Measurements from ENCODE around the gene RSPO1.

The RSPO1 gene

DNA sequence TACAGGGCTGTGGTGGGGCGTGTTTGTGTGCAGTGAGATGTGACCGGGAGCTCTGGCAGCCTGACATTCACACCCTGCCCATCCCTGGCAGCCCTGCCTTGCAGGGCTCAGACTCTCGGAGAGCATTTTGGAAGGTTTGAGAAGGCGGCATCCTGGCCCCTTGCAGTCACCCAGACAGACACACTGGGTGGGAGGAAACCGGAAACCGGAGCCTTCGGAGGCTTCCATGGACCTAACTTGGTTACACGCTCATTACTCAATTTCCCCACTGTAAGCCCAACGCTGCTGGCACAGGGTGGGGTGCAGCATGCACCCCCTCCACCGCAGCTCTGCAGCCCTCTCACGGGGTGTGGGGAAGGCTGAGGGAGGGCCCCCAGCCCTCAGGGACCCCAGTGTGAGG lies 22.2 kb upstream of the RSPO1 start:
- DNase-seq (ENCODE audit: low read depth) = no peak

DNA sequence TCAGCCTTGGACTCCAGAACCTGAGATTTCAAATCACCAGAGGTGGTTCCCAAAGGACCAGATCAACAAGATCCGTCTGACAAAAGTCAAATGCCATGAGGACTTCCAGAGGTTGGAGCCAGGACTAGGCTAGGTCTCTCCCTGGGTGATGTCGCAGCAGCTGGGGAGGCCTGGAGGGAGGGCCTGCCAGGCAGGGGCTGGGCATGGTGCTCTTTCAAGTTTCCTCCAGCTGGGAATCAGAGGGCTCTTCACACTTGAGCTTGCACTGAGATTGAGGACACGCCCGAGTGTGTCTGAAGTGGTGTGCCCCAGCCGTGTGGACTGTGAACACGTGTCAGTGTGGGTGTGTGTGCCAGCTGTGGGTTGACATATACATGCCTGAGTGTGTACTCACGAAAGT lies 21.3 kb upstream of the RSPO1 start:
- DNase-seq (ENCODE audit: low read depth) = no peak

DNA sequence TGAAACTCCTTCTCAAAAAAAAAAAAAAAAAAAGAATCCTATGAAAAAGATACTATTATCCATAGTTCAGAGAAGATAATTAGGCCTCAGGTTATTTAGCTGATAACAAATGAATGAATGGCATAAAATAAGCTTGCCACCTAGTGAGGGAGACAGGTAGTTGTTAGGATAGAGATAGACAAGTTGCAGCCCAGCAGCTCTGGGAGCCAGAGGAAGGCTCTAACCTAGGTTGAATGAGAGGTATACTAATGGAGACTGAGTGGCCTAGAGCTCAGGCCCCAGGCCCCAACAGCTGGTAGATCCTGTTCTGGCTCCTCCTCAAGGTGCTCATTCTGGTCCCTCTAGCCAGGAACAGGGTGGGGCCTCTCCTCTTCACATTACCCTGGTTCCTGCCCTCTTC lies 20.6 kb upstream of the RSPO1 start:
- DNase-seq (ENCODE audit: low read depth) = no peak

DNA sequence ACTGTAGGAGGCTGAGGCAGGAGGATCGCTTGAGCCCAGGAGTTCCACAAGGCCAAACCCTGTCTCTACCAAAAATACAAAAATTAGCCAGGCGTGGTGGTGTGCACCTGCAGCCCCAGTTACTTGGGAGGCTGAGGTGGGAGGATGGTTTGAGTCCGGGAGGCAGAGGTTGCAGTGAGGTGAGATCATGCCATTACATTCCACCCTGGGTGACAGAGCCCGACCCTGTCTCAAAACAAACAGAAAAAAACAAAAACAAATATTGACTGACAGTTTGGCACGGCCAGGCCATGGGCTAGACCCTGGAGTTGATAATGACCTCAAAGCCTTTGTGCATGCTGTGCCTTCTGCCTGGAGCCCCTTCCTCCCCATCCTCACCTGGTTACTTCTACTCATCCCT lies 19.2 kb upstream of the RSPO1 start:
- no peak for DNase-seq (ENCODE audit: low read depth)

DNA sequence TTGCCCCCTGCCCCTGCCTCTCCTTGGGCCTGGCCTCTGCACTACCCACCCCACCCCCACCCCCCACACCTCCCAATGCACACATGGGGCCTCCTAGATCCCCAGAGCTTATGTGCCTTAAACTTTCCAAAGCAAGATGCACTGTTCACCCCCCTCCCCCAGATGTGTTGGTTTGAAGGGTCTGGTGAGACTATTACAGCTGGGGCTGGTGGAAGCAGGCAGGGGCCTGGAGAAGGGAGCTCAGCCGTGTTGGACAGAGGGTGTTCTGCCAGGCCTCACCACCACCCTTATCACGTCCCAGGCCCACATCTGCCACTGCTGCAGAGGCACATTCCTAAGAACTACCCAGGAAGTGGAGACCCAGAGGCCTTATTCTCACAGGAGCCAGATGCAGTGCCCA lies 18.3 kb upstream of the RSPO1 start:
- DNase-seq (ENCODE audit: low read depth) = no peak

DNA sequence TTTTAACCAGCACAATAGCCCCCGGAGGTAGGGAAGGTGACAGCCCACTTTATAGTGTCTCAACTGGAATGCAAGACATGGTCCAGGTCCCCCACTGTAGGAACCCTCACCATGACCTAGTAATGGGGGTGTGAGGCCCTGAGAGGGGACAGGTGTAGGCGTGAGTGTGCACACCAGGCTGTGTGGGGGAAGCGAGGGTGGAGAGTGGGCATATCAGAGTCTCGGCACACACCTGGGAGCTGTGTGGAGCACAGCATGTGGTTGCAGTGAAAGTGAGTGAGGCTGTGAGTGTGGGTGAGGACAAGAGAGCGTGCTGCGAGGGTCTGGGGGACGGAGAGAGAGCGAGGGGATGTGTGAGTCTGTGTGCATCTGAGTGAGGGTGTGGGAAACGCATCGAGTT lies 17.1 kb upstream of the RSPO1 start:
- no peak for DNase-seq (ENCODE audit: low read depth)

DNA sequence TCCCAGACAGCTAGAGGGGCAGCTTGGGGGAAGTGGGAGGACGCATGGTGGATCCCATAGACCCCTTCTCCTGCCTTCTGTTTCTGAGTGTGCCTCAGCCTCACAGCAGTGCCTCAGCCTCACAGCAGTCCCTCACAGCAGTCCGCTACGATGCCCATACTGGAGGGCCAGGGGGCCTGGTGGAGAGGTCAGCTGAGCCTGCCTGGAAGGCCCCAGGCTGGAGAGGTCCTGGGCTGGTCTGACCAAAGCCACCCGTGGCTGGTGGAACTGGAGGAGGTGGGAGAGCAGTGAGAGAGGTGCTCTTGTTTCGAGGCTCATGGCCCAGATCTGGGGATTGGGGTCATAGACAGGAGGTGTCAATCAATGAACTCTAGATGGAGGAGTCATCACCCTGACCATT lies 16.0 kb upstream of the RSPO1 start:
- no peak for DNase-seq (ENCODE audit: low read depth)

DNA sequence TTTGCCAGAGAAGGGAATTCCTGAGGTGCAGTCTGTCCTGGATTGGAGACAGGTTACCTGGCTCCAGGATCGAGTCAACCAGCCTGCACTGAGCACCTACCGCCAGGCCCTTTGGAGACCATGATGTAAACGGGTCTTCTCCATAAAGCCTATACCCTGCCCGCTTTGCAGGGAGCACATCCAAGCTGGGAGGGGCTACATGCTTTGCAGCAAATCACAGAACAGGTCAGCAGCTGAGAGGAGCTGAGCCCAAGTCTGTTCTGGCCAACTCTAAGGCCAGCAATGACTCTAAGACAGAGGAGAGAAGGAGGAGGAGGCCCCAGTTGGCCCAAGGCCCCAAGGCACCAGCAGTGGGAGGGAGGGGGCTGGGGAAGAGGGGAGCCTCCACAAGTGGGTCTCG lies 15.5 kb upstream of the RSPO1 start:
- DNase-seq (ENCODE audit: low read depth) = no peak

DNA sequence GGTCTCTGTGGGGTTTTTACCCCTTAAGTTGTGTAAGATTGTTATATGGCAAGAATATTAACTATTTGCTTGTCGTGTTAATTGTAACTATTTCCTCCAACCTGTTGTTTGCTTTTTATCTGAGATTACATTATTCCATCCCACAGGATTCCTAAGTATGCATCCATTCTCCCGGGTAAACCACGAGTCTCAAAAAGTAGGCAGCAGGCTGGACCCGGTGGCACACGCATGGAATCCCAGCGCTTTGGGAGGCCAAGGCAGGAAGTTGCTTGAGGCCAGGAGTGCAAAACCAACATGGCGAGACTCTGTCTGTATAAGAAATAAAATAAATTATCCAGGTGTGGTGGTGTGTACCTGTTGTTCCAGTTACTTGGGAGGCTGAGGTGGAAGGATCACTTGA lies 12.6 kb upstream of the RSPO1 start:
- no peak for DNase-seq (ENCODE audit: low read depth)

DNA sequence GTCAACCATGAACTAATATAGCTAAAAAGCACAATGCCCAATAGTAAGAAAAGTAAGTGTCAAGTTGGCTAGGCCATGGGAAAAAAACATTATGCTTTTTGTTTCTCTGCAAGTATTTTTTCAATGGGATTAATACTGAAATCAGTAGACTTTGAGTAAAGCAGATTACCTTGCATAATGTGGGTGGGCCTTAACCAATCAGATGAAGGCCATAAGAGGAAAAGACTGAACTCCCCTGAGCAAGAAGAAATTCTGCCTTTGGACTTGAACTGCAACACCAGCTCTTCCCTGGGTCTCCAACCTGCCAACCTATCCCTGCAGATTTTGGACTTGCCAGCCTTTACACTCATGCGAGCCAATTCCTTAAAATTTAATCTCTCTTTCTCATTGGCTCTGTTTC lies 6.4 kb upstream of the RSPO1 start:
- DNase-seq (ENCODE audit: low read depth) = no peak

DNA sequence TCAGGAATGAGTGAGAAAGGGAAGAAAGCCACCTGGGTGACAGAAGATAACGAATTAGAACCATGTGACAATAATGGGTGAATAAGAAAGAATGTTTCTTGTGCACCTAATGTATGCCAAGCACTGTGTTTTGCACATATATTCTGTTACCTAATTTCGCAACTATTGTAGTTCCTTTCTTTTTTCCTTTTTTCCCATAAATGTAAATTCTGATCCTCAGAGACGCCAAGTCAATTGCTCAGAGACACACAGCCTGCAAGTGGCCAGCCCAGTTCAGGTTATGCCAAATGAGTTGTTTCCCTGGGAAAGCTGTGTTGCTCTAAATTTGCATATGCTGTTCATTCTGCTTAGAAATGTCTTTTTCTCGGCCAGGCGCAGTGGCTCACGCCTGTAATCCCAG lies 1.7 kb upstream of the RSPO1 start:
- no peak for DNase-seq (ENCODE audit: low read depth)

DNA sequence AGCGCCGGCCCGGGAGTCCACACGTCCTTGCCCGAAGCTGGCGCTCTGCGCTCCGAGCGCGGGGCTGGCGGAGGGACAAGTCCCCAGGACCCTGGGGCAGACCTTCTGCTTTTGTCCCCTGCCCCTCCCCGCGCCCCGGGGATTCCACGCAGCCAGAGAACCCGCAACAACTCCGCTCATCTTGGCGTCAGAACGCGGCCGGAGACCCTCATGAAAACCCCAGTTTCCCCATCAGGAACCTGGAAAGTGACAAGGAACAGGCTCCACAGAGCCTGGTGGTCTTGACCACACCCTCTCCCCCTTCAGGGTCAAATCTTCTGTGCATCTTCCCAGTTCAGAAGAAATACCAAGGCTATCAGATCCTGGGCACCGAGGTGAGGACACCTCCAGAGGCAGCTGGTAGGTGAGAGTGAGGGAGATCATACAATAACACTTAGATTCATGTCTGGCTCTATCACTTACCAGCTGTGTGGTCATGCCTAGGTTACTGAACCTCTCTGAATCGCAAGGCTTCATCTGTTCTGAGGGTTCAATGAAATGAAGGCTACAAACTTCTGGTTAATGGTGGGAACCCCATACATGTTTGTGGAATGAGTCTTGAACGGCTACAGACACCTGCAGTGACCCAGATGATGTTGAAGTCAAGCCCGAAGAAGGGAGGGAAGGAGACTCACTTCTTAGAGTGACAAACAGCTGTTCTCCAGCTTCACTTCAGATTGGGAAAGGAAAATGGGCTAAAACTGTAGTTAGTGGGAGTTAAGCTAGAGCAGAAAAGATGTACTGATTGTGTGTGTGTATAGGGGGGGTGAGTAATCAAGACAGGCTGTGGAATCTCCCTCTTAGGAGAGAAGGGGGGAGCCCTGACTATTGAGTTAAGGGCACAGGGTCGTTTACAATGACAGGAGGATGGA lies 555 bp upstream of the RSPO1 start:
- no peak for DNase-seq (ENCODE audit: low read depth)

DNA sequence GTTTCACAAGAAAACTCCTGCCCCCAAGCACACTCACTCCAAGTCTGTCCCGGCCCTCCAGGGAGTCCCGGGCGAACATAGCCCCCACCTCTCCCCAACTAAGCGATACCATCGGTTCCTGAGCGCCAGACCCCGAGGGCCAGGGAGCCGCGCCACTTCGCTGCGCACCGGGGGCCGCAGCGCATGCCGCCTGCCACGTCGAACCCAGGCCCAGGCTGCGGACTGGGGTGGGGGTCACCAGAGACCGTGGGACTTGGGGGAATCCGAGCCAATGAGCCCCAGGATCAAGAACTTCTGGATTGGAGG lies 801 bp downstream of the RSPO1 start:
- DNase-seq (ENCODE audit: low read depth) = no peak

DNA sequence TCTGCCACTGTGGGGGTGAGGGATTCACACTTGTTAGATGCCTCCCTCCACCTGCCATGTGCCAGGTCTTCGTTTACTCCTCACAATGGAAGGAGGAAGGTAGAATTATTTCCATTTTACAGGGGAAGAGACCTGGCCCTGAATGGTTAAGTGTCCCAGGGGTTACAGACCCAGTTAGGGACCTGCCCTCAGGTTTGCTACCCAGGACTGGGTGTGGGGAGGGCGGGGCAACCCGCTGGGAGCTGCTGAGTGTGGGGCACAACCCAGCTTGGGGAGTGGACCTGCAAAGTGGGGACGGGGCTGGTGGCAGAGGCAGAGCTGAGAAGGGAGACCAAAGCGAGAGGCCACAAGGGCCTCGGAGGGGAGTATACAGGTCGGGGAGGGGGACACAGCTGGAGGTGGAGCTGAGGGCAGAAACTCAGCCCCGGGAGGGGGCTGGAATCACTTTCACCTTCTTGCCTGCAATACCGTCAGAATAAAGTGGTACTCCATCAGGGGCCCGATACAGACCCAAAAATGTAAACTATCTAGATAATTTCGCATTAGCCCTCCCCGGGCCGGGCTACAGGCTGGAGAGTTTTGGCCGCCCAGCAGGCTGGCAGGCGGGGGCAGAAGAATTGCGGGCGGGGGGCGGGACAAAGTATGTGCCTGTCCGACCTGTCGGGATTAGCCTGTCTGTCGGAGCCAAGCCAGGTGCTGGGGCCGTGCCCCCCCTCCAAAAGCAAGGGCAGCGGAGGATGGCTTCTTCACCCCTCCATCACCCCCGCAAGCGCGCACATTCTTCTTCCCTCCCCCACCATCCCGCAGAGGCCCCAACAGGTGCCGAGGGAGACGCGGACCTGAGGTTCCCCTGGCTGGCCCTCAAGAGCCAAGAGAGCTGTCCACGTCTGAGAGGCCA lies 1.4 kb downstream of the RSPO1 start:
- DNase-seq (ENCODE audit: low read depth) = no peak

DNA sequence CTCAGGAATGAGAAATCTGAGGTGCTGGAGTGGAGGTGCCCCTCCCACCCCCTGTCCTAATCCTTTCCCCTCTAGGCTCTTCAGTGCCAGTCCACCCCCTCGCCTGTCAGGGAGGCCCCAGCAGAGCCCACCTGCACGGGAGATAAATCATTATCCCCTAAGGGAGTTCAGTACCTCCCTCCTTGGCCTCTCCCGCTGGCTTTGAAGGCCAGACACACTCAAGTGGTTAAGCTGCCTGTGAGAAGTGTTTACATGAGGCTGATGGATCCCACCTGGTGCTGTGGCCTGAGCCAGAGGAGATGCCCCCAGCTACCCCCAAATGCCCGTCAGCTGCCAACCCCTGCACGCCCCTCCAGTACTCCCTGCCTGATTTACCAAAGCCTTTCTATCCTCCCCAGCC lies 3.7 kb downstream of the RSPO1 start:
- no peak for DNase-seq (ENCODE audit: low read depth)

DNA sequence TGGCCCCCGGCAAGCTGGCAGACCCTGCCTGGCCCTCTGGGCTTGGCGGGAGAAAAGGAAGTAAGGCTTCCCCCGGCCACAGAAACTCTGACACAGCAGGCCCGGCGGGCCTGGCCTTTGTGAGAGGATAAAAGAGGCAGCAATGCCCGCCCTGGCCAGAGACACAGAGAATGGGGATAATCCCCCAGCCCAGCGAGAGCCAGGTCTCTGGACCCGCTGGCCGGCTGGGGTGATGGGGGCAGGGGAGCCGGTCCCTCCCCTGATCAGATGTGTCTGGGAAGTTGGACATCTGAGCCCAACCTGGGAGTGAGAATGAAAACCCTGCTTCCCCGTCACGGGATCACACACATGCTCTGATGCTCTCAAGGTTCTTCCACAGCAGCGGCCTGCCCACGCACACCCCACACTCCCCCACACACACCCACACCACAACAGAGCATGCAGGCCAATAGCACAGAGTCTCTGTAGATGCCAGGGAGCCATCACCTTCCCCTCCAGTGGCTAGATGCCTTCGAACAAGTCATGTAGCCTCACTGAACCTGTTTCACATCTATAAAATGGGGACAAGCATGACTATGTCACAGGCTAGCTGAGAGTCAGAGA lies 4.2 kb downstream of the RSPO1 start:
- no peak for DNase-seq (ENCODE audit: low read depth)

DNA sequence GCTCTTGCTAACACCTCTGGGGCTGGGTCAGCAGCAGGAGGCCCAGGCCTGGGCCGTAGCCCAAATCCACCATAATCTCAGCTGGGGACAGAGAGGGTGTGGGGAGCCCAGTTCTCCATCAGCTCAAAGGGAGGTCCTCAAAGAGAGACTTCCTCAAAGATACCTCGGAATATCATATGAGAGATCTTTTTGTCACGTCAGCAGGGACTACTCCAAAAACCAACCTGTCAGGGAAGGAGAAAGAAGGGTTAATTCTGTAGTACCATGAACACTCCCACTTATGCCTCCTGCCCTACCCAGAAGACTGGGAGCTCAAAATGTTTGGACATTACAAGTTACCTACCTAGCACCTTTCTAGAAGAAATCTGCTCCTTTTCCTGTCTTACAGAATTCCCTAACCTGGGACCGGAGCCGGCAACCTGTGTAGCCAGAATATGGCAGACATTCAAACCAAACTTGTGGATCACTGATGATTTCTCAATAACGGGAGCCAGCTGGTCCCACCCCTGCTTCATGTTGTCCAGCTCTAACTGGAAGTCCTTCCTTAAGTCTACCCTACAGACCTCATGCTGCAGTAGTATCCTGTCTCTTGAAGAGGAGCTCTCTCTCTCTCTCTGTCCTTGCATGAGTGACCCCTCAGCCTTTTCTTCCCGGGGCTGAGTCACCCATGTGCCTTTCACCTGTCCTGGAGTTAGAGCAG lies 4.8 kb downstream of the RSPO1 start:
- no peak for DNase-seq (ENCODE audit: low read depth)

DNA sequence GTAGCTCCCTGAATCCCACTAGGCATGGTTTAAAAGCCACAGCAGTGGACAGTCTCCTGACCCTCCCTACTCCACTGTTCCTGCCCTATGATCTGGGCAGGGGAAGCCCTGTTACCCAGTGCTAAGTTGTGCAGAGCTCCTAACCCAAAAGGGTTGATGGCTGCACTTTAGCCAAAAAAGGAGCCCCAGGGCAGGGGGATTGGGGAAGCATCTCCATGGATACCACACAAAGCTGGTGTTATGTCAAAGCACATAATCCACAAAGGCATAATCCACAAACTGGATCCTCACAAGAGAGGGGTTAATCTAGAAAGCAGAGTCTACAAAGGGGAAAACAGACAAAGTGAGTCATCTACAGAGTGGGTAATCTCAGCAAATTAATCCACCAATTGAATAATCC lies 5.7 kb downstream of the RSPO1 start:
- no peak for DNase-seq (ENCODE audit: low read depth)

DNA sequence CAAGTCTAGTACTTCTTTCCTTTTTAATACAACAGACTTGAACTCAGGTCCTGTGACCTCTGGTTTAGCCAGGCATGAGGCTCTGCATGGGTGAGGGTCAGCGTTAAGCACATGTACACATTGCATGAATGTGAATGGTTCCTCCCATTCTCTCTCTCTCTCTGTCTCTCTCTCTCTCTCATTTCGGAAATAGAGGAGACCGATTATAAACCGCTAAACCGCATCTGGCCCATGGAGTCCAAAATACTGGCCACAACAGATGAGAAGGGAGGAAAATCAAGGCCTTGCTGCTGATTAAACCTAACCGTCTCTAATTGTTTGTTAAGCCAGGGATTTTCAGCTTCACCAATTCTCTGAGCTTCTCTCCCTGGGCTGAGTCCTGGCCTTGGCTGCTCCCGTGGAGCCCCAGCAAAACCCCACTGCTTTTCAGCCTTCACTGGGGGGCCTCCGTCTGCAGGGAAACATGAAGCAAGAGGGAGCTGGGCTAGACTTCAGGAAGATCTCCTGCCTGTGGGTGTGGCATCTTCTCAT lies 6.6 kb downstream of the RSPO1 start:
- DNase-seq (ENCODE audit: low read depth) = no peak

DNA sequence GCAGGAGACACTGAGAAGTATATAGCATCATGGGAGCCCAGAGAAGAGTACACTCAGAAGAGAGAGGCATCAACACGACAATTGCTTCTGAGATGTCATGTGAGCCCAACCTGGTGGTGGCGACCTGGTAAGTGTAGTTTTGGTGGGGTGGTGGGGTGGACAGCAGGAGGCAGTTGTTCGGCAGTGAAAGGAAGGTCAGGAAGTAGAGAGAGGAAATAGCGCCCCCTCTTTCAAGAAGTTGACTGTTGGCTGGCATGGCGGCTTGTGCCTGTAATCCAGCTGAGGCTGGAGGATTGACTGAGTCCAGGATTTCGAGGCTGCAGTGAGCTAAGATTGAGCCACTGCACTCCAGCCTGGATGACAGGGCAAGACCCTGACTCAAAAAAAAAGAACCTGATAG lies 12.6 kb downstream of the RSPO1 start:
- no peak for DNase-seq (ENCODE audit: low read depth)

DNA sequence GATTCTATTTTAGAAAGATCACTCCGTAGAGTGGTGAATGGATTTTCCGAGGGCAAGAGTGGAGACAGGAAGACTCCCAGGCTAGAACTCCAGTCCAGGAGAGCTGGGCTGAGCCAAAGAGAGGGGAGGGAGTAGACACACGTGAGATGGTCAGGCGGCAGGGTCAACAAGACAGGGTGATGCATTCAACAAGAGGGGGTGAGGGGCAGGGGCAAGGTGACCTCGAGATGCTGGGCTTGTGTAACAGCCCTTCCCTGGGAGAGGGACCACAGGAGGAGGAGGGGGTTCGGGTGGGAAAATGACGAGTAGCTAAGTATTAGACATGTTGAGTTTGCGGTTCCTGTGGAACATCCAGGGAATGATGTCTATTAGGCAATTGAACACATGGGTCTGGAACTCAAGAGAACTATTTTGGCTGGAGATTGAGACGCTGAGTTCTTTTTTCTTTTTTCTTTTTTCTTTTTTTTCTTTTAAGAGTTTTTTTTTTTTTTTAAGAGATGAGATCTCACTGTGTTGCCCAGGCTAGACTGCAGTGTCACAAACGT lies 13.3 kb downstream of the RSPO1 start:
- DNase-seq (ENCODE audit: low read depth) = no peak

DNA sequence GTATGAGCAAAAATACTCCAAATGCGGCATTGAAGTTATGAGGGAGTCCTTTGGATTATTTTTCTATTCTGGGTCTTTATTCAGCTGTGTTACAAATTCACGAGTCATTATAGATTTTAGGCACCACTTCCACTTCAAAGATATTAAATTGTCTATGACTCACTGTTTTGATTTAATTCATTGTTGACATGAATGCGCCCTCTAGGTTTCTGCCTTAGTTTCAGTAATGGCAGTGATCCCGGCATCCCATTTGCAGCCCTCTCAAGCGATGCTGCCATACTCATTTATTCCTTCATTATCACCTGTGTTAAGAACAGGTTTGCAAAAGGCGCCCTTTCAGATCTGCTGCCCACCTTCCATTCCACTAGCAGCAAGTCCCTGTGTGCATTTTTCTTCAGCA lies 14.0 kb downstream of the RSPO1 start:
- DNase-seq (ENCODE audit: low read depth) = no peak

All from GM04503 (cell line).